ENCODE data around the gene LGI1.

Gene LGI1

GRCh38 chr10:93757801-93758507 lies at the start of gene LGI1:
Gene LGI1 (plus strand): TSS chr10:93757936. CDS start chr10:93758145, 209 bp downstream.
- no peak for DNase-seq

DNA sequence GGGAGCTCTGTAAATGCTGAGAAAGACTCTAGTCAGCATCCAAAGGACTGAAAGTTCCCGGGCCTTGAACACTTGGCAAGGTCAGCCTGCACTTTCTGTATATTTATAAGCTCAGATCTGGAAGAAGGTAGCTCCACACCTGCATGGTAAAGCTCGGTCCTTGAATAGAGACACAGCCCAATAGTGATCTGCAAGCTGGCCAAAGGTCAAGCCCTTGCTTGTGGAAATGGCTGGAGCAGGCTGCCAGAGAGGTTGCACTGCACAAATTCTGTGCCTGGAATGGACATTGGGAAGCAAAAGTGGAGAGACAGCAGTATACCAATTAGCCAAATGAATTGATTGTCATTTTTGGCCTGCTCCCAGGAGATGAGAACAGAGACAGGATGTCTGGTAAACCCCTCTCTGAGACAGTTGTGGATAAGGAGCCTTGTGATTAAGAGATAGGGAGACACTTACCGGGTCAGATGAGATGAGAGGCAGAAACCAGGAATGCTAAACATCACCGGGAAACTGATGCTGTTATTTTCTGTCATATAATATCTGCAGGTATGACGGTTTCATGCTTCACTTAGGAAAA lies 47.3 kb upstream of the LGI1 start:
- DNase-seq, result no peak

DNA sequence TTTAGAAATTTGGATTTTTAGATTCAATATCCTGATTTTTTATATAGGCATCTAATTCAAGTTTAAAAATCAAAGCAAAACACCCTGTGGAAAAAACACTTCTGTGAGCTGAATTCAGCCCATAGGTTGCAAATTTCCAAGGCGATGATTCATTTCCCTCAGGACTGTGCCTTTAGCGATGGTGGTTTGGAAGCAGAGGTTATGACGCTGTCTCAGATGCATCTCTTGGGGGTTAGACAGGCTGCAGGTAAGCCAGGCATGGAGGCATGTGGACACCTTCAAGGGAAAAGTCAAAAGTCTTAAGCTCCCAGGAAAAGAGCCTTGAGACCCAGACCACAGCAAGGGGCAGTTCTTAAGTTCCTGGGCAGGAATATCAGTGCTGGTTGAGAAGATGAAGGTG lies 45.8 kb upstream of the LGI1 start:
- DNase-seq, result no peak

- no peak for DNase-seq
Observed at GRCh38 chr10:93712593-93712992, 45.1 kb upstream of the LGI1 start.

GRCh38 chr10:93715345-93715744 lies 42.4 kb upstream of the LGI1 start:
- no peak for DNase-seq

DNA sequence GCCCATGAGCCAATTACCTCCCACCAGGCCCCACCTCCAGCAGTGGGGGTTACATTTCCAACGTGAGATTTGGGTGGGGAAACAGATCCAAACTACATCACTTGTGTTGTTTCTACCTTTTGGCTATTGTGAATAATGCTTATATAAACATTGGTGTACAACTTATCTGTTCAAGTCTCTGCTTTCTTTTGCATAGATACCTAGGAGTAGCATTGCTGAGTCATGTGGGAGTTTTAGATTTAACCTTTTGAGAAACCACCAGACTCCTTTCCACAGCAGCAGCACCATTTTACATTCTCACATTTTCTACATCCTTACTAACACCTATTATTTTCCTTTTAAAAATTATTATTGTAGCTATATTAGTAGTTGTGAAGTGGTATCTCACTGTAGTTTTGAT lies 41.0 kb upstream of the LGI1 start:
- DNase-seq, result no peak

GRCh38 chr10:93718937-93719725 lies 38.6 kb upstream of the LGI1 start:
- no peak for DNase-seq

DNA sequence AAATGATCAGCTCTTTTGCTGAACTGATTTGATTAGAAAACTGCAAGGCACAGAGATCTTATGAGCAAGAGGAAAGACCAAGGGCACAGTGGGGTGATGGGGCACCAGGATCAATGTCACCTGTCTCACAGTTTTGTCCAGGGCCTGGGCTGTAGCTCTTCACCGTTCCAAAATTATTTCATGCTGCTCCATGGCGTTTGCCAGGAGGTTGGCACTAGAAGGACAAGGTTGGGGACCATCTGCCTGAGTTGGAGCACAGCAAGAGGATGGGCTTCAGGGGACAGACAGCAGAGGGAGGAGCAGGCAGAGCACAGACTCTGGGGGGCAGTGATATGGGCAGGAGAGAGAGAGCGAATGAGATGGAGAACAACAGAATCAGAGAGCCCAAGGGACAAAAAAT lies 37.8 kb upstream of the LGI1 start:
- DNase-seq, result no peak

DNA sequence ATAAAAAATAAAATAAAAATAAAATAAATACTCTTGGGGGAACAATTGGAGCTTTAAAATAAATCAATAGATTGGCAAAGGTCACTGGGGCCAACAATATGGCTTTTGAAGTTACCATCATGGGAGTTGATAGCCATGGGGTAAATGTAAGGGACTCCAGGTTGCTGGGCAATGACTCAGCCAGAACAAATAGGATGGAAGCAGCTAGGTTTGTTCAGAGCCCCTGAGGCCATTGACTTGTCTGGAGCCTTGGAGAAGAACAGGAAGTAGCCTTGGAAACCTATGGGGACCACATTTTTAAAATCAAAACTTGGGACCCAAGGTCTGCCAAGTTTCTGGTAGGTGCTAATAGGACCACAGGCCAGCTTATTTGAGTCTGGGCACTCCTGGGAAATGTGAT lies 35.2 kb upstream of the LGI1 start:
- DNase-seq, result no peak

DNA sequence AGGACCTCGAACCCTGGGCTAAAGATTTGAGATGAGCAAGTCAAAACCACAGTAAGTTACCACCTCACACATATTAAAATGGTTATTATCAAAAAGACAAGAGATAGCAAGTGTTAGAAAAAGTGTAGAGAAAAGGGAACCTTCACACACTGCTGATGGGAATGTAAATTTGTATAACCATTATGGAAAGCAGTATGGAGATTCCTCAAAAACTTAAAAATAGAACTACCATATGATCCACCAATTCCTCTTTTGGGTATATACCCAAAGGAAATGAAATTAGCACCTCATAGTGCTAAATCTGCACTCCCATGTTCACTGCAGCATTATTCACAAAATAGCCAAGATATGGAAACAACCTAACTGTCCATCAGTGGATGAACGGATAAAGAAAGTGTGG lies 34.6 kb upstream of the LGI1 start:
- DNase-seq, result no peak

DNA sequence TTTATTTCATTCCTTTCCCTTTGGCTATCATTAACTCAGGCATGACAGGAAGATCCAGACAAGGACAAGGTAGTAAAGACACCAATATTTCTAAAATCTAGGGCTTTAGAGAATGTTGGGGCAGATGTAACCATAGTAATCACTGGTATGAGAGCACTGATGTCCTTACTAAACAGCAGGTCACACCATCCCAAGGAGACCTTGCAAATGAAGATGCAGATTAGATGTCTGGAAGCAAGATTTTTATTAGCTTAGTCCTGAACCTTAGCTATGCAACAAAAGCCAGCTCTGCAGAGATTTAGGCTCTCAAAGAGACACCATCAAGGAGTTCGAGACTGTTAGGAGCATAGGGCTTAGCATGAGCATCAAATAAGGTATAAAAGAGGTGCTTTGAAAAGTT lies 31.7 kb upstream of the LGI1 start:
- no peak for DNase-seq

DNA sequence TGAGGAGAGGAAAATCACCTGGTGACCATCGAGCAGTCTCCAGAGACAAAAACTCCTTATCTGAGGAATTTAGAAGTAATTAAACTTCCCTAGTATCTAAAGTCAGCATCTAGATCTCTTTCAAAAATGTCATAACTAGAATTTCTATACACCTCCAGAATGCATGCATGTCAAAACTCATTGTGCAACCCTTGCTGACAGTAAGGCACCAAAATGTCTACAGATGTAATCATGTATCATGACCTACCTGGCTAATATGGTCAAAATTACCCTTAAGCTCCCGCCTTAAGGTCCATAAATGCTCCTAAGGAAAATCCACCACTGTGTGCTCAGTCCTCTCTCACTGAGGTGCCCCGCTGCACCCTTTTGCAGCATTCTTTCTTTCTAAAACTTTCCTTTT lies 16.4 kb upstream of the LGI1 start:
- no peak for DNase-seq

GRCh38 chr10:93742633-93743349 lies 14.9 kb upstream of the LGI1 start:
- no peak for DNase-seq

- DNase-seq, result peak; percentile 45
Observed at GRCh38 chr10:93745408-93746065, 12.2 kb upstream of the LGI1 start.

GRCh38 chr10:93746844-93747284 lies 10.9 kb upstream of the LGI1 start:
- no peak for DNase-seq

DNA sequence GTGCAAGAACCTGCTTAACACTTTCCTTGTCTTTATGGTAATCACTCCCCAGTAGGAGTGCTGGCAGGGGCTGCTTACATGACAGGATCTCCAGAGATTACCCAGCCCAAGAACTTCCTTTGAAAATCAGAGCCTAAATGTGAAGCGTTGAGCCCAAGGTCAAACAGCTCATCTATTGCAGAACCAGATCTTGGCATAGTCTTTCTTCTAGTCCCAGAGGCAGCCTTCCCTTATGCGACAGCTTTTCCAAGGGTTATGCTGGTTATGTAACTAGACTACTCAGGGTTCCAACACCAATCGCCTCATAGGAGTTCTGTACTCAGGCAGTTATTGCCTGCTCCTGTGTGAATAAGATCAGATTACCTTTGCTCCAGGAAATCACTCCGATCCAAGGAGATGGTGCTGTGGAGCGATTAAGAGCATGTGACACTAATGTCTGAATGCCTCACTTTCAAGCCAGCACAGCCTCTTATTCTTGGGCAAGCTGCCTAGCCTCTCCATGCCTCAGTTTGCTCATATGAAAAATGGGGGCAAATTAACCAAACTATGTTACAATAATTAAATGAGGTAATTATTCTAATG lies 8.4 kb upstream of the LGI1 start:
- DNase-seq, result no peak

- no peak for DNase-seq
Observed at GRCh38 chr10:93751124-93751523, 6.6 kb upstream of the LGI1 start.

DNA sequence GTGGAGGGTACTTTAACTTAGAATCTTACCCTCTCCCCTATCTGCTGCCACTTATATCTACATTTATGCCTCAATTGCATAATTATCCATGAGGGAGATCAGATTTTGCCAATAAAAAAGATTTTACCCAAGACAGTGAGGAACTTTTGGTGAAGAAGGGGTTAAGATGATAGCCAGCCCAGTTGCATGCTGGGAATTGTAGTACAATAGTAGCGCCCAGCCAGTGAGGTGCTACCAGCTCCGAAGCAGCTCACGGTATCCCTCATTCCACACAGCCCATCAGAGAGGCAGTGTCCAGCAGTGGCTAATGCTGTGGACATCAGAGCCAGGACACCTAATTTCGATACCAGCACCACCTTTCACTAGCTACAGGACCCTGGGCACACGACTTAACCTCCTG lies 5.9 kb upstream of the LGI1 start:
- DNase-seq, result no peak

- DNase-seq, result no peak
Observed at GRCh38 chr10:93752761-93753160, 5.0 kb upstream of the LGI1 start.

GRCh38 chr10:93753621-93754250 lies 4.0 kb upstream of the LGI1 start:
- DNase-seq, result no peak

- DNase-seq, result no peak
Observed at GRCh38 chr10:93754761-93755160, 3.0 kb upstream of the LGI1 start.

Measured in NCI-H1694 treated with DMSO at 0.1 percent for 48 hours (cell line).